ENCODE results near the gene CFP. TPM values are rescaled to one million over a fixed set of nuclear protein-coding genes. Genes with fewer than 3 reads are reported as not detected.

The CFP gene
- total and polyA plus RNA-seq, 2 donors (not counting 1 experiment from before 2014, with no cell fraction given) = 0.59 to 3.8 TPM

DNA sequence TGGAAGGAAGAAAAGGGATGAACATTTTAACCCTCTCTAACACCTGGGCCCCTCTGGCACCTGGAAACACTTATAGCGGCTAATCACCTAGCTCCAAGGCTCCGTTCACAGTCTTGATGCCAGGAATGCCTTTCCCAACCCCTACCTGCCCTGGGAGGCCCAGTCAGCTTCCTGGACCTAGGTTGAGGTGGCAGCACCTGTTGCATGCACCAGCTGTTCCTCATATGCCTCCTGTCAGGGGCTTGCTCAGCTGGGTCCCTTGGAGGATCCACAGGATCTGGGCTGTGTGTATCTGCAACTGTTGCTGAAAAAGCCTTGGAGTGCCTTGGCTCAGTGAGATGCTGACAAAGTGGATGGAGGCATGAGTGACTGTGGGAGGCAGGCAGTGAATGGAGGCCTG lies 4.4 kb downstream of the CFP start:
- WGBS (ENCODE audit: insufficient coverage) = 80% methylated on average over 1 of the region's 2 CpGs
- TF ChIP-seq, protein P1, sequence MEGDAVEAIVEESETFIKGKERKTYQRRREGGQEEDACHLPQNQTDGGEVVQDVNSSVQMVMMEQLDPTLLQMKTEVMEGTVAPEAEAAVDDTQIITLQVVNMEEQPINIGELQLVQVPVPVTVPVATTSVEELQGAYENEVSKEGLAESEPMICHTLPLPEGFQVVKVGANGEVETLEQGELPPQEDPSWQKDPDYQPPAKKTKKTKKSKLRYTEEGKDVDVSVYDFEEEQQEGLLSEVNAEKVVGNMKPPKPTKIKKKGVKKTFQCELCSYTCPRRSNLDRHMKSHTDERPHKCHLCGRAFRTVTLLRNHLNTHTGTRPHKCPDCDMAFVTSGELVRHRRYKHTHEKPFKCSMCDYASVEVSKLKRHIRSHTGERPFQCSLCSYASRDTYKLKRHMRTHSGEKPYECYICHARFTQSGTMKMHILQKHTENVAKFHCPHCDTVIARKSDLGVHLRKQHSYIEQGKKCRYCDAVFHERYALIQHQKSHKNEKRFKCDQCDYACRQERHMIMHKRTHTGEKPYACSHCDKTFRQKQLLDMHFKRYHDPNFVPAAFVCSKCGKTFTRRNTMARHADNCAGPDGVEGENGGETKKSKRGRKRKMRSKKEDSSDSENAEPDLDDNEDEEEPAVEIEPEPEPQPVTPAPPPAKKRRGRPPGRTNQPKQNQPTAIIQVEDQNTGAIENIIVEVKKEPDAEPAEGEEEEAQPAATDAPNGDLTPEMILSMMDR (IDR thresholded peaks at IDR 0.05) = no peak
- no peak for TF ChIP-seq EZH2 (IDR thresholded peaks at IDR 0.05; ENCODE audit: borderline replicate concordance, insufficient read depth, low read depth, low read length, poor library complexity, severe bottlenecking)
- intact Hi-C loops (cut with micrococcal nuclease) = no loop called here

DNA sequence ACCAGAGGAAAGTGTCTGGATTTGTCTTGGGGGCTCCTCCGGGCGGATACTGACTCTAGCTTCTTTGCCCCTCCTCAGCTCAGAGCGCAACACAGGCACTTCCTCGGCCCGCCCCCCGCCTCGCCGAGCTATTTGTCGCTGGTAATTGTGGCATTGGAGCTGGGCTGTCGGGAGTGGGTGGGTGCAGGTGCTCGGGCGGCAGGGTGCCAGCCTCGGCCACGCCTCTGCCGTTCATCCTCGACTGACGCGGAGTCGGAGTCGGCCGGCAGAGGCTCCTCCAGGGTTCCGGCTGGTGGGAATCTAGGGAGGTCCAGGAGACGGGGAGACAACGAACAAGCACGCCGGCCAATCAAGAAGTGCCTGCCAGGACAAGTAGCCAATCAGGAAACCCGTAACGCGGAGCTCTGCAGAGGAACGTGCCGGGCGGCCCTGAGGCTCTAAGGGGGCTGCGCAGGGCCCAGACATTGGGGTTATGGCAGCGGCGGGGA lies 6.1 kb downstream of the CFP start:
- Histone ChIP-seq H3K4me3 (ENCODE audit: control extremely low read depth in 1 of 5, extremely low read depth in 1 of 5, insufficient read depth in 1 of 5, low read depth in 2 of 5, low read length in 4 of 5) (peak overlapping the region in 3 of 5 experiments; percentile 27 to 39 (median 32)), H3K79me2 (ENCODE audit: control insufficient read depth, insufficient read depth, low read length) (no peaks in the 10 kb centered on the region), H3K27ac (ENCODE audit: low read length in 2 of 2) (no peak overlapping the region), H3K9me3 (ENCODE audit: control extremely low read depth in 1 of 3, control insufficient read depth in 2 of 3, insufficient read depth in 1 of 3, low read length in 2 of 3) (no peaks in the 10 kb centered on the region), H2AFZ (ENCODE audit: insufficient read depth, low read depth, low read length, poor library complexity, severe bottlenecking) (peak overlapping the region; percentile 33), H3K4me2 (replicated peaks; ENCODE audit: low read depth, low read length, poor library complexity, severe bottlenecking) (peak overlapping the region; percentile 65), H3K9ac (ENCODE audit: low read length) (peak overlapping the region; percentile 37), H3K4me1 (ENCODE audit: control insufficient read depth in 2 of 2, insufficient read depth in 2 of 2, low read length in 2 of 2) (peaks cover 4 to 15% of the 10 kb centered on the region in 2 donors), H3K27me3 (replicated peaks in 1 of 4; ENCODE audit: control extremely low read depth in 1 of 4, control insufficient read depth in 3 of 4, insufficient read depth in 4 of 4, low read length in 3 of 4) (peaks cover 0 to 25% (median 0%) of the 10 kb centered on the region in 4 experiments), H3K36me3 (replicated peaks in 1 of 2; ENCODE audit: control extremely low read depth in 1 of 2, control insufficient read depth in 1 of 2, extremely low read depth in 1 of 2, insufficient read depth in 2 of 2, low read length in 1 of 2) (no peaks in the 10 kb centered on the region), H4K20me1 (ENCODE audit: control insufficient read depth, insufficient read depth, low read length, poor library complexity, severe bottlenecking) (no peaks in the 10 kb centered on the region)
- CTCF ChIA-PET = no interaction called here
- DNase-seq = peak; percentile 16
- no peak overlapping the region for H3K27ac Mint-ChIP-seq
- ATAC-seq (ENCODE audit: low read depth) = no peak
- intact Hi-C loops (cut with micrococcal nuclease) = loop anchor here (5.0 kb wide), 1 partner anchor 34 kb away; the partner anchor contains the start of gene UXT
- peaks cover 15% of the 10 kb centered on the region for H3K4me1 Mint-ChIP-seq
- peaks cover 25% of the 10 kb centered on the region for H3K27me3 Mint-ChIP-seq
- TF ChIP-seq EZH2 (IDR thresholded peaks at IDR 0.05; ENCODE audit: borderline replicate concordance, insufficient read depth, low read depth, low read length, poor library complexity, severe bottlenecking) = no peak
- TF ChIP-seq, protein P1 (IDR thresholded peaks at IDR 0.05) = no peak
- POLR2A ChIA-PET = no interaction called here
- peak overlapping the region; percentile 71 for H3K4me3 Mint-ChIP-seq
- no peaks in the 10 kb centered on the region for H3K9me3 Mint-ChIP-seq (ENCODE audit: insufficient read depth)
- 3% methylated on average over 19 of the region's 35 CpGs for WGBS (ENCODE audit: insufficient coverage)

More for the DNA sequence above, 4.4 kb downstream of the CFP start:
- no peaks in the 10 kb centered on the region for H3K9me3 ChIP-seq (ENCODE audit: control extremely low read depth in 1 of 3, control insufficient read depth in 2 of 3, insufficient read depth in 1 of 3, low read length in 2 of 3)
- Mint-ChIP-seq H3K27me3 (peaks cover 21% of the 10 kb centered on the region), H3K4me3 (no peak overlapping the region), H3K4me1 (peaks cover 27% of the 10 kb centered on the region), H3K9me3 (ENCODE audit: insufficient read depth) (no peaks in the 10 kb centered on the region), H3K27ac (no peak overlapping the region)
- no peak overlapping the region for H2AFZ ChIP-seq (ENCODE audit: insufficient read depth, low read depth, low read length, poor library complexity, severe bottlenecking)
- H3K4me1 ChIP-seq (ENCODE audit: control insufficient read depth in 2 of 2, insufficient read depth in 2 of 2, low read length in 2 of 2) = peaks cover 11 to 18% of the 10 kb centered on the region in 2 donors
- ChIA-PET POLR2A (no interaction called here), CTCF (no interaction called here)
- H3K4me2 ChIP-seq (replicated peaks; ENCODE audit: low read depth, low read length, poor library complexity, severe bottlenecking) = no peak overlapping the region
- H3K27ac ChIP-seq (ENCODE audit: low read length in 2 of 2) = no peak overlapping the region
- H3K4me3 ChIP-seq (ENCODE audit: control extremely low read depth in 1 of 5, extremely low read depth in 1 of 5, insufficient read depth in 1 of 5, low read depth in 2 of 5, low read length in 4 of 5) = no peak overlapping the region
- peaks cover 0 to 21% (median 0%) of the 10 kb centered on the region in 4 experiments for H3K27me3 ChIP-seq (replicated peaks in 1 of 4; ENCODE audit: control extremely low read depth in 1 of 4, control insufficient read depth in 3 of 4, insufficient read depth in 4 of 4, low read length in 3 of 4)
- H3K36me3 ChIP-seq (replicated peaks in 1 of 2; ENCODE audit: control extremely low read depth in 1 of 2, control insufficient read depth in 1 of 2, extremely low read depth in 1 of 2, insufficient read depth in 2 of 2, low read length in 1 of 2) = no peaks in the 10 kb centered on the region
- no peaks in the 10 kb centered on the region for H3K79me2 ChIP-seq (ENCODE audit: control insufficient read depth, insufficient read depth, low read length)
- H4K20me1 ChIP-seq (ENCODE audit: control insufficient read depth, insufficient read depth, low read length, poor library complexity, severe bottlenecking) = no peaks in the 10 kb centered on the region
- DNase-seq (no peak), ATAC-seq (ENCODE audit: low read depth) (no peak)
- H3K9ac ChIP-seq (ENCODE audit: low read length) = no peak overlapping the region

Measured in B cell (primary cell).